Breast epithelium (tissue), 3 donors: ENCODE data around the gene ARHGEF10L.

Source experiments
- POLR2A ChIP-seq: fragments of 450-650 bp; IDR thresholded peaks from one replicate; pipeline ENCODE4 v1.6.1; 2016; ENCODE audit warnings: antibody characterized with exemption, mild to moderate bottlenecking, moderate library complexity
- POLR2AphosphoS5 ChIP-seq, 3 donors: sonication (generic); formaldehyde crosslinking; IDR thresholded peaks; one replicate each; pipeline ENCODE4 v1.6.1; 2017; ENCODE audit warnings: antibody characterized with exemption in 3 of 3

DNA sequence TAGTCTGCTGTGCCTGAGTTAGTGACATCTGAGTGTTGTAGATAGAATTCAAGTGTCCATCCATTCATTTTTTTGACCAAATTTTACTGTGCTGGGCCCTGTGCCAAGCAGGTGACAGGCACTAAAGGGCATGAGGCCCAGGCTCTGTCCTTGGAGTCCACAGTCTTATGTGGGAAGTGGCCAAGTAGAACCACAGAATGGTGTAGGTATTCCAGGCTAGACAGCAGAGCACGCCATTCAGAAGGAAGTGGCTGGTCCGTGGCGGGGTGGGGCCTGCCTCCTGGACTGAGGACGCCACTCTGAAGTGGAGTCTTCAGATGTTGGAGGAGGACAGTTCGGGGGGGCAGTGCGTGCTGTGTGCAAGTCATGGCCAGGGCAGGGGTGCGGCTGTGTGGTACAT is 146.8 kb downstream of the ARHGEF10L start:
- TF ChIP-seq POLR2AphosphoS5 (IDR thresholded peaks at IDR 0.05) (no peak), POLR2A (no peak)
